GM12892 (cell line): Measurements from ENCODE around the gene SVOP.
"Not testable (repeated sequence)": the region's sequence is repeated elsewhere in the genome, so short reads cannot be mapped to it uniquely, and the experiment has no call there.

Source experiments
- DNase-seq: peaks from one replicate; pipeline ENCODE4 v3.0.0; 2011; ENCODE audit not compliant: insufficient read length
- FAIRE-seq: peaks from 2 replicates; lab custom pipeline; 2011; peaks lifted over from hg19 to GRCh38; lab: Jason Lieb, UNC
- POLR2A ChIP-seq: IDR thresholded peaks from 2 replicates; pipeline ENCODE4 v1.6.1; 2011; ENCODE audit warnings: low read depth, low read length, control low read depth
- POLR2AphosphoS5 ChIP-seq: IDR thresholded peaks from 2 replicates; pipeline ENCODE4 v1.6.1; 2011; ENCODE audit warnings: low read depth, low read length, control low read depth
- TAF1 ChIP-seq: IDR thresholded peaks from 2 replicates; pipeline ENCODE4 v1.6.1; 2011; ENCODE audit warnings: low read depth, mild to moderate bottlenecking, control low read depth, low read length, borderline replicate concordance

The SVOP gene

GRCh38 chr12:108861878-108862587 is 158.8 kb downstream of the SVOP start:
- peak; percentile 70 for FAIRE-seq

GRCh38 chr12:108860443-108860842 is 160.4 kb downstream of the SVOP start:
- DNase-seq: no peak
- TF ChIP-seq POLR2A (no peak), POLR2AphosphoS5 (no peak), TAF1 (no peak)
- peak; percentile 27 for FAIRE-seq

More at GRCh38 chr12:108861878-108862587, 158.8 kb downstream of the SVOP start:
- DNase-seq: no peak
- TF ChIP-seq POLR2A (no peak), TAF1 (no peak), POLR2AphosphoS5 (no peak)

DNA sequence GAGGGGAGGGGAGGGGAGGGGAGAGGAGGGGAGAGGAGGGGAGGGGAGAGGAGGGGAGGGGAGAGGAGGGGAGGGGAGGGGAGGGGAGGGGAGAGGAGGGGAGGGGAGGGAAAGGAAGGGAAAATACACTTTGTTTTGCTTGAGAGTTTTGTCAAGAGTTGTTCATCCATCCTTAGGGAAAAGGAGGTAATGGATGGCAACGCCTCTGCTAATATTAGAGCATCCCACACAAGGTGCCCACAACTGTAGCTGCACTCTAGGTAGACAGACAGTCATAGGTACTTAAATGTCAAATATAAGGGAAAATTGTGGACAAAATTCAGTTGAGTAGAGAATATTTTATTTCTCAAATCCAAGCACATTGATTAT is 161.0 kb downstream of the SVOP start:
- DNase-seq: no peak
- TF ChIP-seq TAF1 (no peak), POLR2AphosphoS5 (no peak), POLR2A (no peak)
- no peak for FAIRE-seq

DNA sequence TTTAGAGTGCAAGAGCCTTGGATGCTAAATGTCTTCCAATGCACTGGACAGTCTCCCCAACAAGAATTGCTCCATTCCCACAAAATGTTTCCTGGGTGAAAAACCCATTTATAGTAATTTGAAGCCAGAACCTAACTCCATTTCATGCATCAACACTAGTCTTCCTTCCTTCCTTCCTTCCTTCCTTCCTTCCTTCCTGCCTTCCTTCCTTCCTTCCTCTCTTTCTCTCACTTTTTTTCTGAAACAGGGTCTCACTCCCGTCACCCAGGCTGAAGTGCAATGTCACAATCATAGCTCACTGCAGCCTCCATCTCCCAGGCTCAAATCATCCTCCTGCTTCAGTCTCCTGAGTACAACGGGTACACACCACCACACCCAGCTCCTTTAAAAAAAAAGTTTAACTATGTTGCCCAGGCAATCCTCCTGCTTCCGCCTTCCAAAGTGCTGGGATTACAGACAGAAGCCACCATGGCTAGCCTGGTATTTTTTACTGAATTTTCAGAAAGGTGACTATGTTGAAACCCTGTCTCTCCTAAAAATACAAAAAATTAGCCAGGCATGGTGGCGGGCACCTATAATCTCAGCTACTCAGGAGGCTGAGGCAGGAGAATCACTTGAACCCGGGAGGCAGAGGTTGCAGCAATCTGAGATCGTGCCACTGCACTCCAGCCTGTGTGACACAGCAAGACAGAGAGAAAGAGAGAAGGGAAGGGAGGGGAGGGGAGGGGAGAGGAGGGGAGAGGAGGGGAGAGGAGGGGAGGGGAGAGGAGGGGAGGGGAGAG is 161.5 kb downstream of the SVOP start:
- not testable (repeated sequence) for FAIRE-seq, DNase-seq

DNA sequence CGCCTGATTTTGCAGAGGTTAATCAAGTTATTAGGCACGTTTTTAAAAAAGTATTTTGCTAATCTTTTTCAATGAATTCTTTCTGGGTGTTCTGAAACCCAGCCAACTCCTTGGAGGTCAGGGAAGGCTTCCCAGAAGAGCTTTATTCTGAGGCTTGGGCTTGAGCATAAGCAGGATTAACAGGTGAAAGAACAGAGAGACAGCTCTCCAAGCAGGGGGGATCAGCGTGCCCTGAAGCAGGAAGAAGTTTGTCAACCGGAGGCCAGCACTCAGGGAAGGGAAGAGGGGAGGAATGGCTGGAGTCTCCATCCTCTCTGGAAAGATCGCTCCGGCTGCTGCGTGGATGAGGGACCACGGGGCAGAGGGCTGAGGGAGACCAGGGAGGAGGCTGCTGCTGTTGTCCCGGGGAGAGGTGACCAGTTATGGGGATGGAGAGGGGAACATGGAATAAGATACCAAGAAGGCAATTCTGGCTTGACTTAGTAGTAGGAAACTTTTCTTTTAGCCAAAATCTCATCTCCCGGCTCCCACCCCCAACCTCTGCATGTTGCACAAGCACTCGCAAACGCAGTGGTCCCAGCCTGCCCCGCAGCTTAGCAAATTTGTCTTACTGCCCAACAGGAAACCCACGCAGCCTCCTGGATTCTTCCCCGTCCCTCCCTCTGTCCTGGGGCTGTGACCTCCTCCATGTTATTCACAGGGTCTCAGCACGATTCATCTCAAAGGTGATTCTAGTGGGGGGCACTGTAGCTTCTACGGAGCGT is 162.4 kb downstream of the SVOP start:
- no peak for TF ChIP-seq TAF1
- TF ChIP-seq POLR2AphosphoS5: no peak
- no peak for TF ChIP-seq POLR2A
- no peak for DNase-seq

More for the DNA sequence above, 162.4 kb downstream of the SVOP start:
- no peak for FAIRE-seq
